MV-4-11 (cell line): ENCODE results near the gene RGS18.
"Not testable (repeated sequence)": the region's sequence is repeated elsewhere in the genome, so short reads cannot be mapped to it uniquely, and the experiment has no call there.

Source experiments
- DNase-seq: peaks from one replicate; lab custom pipeline; 2025; lab: John Stamatoyannopoulos, UW

Gene RGS18

DNA sequence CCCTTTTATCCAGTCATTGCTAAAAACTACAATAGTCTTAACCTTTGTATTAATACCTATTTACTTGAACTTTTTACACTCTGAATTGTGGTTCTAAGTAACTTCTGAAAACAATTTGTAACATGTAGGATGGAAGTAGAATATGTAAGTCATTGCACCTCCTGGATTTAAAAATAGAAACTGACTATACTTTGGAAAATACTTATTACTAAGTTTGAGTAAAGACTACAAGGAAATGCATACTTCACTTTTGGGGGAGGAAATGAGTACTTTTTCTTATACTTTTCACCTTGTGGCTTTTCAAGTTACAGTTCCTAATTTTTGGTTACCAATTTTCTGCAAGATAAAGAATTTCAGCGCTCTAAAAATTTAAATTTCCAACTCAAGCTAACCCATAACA, 8.7 kb downstream of the RGS18 start:
- DNase-seq, result peak; percentile 49

DNA sequence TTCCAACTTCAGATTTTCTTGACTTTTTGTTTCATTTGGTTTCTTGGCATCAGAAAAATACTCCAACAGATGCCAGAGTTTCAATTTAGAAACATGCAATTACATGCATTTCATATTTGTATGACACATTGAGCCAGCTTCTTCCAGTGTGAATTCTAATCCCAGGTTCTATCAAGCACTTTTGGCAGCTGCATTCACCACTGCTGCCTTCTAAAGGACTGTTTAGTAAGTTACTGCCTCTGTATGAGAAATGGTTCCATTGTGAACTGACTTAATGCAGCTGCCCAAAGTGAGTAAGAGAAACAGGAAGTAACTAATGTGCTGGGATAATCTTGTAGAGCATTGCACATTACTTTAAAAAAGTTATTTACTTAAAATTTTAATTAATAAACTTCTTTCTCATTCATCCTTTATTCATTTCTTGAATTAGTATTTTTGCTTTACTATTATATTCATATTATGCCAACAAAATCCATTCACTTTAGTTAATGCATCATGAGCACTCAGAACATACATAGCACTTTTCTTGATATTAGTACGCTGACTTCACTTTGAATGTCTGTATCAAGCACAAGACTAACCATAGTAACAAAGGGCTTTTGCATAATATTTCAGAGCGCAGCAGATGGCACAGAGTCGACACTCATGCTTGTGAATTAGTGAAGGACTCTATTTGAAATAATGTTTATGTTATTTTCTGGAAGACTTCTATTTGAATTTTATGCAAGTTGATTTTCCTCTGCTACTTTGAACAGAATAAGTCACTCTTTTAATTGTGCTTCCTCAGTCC, 9.8 kb downstream of the RGS18 start:
- DNase-seq, result peak; percentile 86

DNA sequence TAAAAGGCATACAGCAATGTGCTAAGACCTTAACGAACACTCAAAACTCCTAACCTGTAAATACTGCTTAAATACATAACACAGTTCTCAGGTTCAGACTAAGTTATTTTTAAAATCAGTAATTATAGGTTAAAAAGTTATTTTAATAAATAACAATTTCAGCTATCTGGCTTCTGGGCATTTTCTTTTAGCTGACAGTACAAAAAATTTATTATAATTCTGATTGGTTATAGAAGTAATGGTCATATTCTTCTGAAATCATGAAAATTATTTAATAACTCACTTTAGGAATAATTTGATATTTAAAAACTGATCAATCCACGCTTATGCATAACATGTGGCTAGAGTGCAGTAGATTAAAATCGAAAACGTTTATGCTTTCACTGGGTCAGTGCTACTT, 10.7 kb downstream of the RGS18 start:
- no peak for DNase-seq

DNA sequence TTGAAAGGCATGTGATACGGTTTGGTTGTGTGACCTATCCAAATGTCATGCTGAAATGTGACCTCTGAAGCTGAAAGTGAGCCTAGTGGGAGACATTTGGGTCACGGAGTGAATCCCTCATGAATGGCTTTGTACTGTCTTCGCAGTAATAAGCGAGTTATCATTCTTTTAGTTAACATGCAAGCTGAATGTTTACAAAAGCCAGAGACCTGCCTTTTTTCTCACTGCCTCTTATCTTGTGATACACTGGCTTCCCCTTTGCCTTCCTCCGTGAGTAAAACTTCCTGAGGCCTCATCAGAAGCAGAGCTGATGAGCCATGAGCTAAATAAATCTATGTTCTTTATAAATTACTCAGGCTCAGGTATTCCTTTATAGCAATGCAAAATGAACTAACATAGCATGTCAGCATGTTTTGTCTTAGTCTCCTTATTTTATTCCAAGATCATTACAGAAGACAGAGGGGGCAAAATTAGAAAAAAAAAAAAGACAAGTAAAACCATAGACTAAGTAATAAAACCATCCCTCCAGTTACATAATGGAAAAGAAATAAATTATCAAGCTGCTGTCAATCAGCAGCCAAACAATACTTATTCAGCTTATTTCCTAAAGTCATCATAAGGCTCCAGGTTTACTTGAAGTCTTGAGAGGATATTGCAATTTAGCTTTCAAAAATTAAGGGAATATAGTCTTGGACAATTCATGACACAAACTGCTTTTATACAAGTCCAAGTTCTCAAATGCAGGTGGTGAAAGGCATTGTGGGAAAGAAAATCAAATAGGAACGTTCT, 12.1 kb downstream of the RGS18 start:
- no peak for DNase-seq

DNA sequence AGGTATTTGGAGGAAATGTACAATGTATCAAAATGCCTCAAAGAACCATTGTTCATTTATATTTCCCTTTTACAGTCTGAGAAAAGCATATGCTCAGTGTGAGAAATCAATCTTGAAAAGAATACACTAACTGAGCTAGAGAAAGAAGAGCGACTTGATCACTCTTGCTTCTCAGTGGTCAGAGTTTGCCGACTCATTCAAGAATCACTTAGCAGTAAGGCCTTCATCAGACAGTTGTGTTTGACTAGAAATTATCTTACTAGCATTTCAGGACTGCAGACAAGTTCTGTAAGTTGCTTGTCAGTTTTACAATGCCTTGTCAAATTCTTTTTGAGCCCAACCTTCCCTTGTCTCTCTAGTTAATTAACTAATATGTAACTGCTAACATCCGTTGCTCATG, 12.9 kb downstream of the RGS18 start:
- peak; percentile 4 for DNase-seq

DNA sequence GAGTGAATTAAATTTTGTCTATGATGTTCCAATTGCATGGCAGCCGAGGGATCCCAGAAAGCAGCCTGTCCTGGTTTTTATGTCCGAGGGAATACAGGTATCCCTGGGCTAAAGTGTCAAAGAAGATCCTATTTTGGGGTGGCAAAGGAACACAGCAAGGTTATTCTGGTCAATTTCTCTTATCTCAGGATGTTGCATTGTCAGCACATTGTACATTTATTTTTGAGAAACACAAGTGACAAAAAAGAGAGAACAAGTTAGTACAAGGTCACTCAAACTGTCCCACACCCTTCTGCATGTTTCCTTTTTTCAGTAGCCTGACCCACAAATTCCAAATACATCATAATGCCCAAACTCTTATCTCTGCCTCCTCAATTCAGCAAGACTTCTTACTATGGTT, 17.7 kb downstream of the RGS18 start:
- DNase-seq, result no peak

DNA sequence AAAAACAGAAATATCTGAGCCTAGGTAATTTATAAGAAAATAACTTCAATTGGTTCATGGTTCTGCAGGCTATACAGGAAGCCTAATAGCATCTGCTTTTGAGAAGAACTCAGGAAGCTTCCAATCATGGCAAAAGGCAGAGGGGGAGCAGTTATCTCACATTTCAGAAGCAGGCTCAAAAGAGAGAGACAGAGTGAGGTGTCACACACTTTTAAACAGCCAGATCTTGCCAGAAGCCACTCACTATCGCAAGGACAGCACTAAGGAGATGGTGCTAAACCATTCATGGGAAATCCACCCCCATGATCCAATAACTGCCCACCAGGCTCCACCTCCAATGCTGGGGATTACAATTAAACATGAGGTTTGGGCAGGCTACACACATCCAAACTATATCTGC, 25.5 kb downstream of the RGS18 start:
- no peak for DNase-seq

DNA sequence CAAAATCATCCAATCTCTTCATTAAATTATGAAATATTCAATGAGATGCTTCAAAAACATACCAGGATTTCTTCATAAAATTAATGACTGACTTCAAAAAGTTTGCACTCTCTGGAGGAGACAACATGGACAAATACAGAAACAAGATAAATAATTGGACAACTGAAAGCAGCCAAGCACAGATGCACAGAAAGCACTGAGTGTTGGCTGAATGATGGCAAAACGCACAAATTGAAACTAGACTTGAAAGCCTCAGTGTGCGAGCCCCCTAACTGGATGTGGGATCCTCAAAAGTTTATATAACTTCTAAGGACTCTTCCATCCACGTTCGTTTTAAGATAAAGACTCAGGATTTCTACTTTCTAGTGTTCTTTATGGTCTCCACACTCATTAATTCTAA, 27.9 kb downstream of the RGS18 start:
- no peak for DNase-seq

DNA sequence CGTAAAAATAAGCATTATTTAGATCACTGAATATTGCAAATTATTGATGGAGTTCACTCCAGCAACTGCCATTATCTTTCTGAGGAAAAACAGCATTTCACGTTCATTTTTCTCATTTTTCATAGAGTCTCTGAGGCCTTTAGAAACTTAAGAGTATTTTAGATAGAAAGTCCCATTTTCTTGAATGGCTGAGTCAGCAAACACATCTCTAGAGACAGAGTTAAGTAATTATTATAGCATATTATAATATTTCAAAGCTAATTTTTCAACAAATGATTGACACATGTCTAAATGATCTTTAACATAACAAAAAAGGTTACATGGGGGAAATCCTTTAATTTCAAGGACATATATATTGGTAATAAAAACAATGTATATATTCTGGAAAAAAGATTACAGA, 31.8 kb downstream of the RGS18 start:
- DNase-seq, result no peak

DNA sequence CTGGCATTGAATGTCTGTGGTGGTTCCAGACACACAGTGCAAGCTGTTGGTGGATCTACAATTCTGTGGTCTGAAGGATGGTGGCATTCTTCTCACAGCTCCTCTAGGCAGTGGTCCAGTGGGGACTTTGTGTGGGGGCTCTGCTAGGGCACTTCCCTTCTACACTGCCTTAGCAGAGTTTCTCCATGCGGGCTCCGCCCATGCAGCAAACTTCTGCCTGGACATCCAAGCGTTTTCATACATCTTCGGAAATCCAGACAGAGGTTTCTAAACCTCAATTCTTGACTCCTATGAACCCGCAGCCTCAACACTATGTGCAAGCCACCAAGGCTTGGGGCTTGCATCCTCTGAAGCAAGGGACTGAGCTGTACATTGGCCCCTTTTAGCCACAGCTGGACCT, 43.0 kb downstream of the RGS18 start:
- no peak for DNase-seq

DNA sequence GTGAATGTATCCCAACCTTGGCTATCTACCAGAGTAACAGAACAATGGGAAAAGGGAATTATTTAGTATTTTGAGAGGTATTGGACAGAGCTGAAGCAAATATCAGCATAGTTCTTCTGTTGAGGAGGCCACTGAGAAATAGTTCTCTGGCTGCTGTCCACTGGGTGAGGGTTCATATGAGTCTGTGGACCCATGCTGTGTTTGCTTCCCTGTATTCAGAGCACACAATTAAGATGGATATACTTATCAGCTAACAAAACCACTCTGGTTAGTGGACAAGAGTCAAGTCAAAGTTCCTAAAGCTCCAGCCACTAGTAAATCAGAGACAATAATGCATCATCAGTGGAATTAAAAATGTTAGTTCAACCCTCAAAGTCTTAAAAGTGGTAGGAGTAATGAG, 66.1 kb downstream of the RGS18 start:
- no peak for DNase-seq

DNA sequence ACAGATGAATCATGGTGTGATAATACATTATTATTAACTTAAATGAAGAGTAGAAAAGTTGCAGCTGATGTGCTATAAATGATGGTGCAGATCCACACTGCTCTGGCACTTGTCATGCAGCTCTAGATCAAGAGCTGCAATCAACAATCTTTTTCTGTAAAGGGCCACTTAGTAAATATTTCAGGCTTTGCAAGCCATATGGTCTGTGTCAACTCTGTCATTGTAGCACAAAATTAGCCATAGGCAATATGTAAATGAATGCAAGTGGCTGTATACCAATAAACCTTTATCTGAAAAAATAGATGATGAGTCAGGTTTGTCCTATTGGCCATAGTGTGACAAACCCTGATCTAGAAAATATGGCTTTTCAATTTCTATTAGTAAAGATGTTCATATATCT, 66.6 kb downstream of the RGS18 start:
- DNase-seq, result no peak

DNA sequence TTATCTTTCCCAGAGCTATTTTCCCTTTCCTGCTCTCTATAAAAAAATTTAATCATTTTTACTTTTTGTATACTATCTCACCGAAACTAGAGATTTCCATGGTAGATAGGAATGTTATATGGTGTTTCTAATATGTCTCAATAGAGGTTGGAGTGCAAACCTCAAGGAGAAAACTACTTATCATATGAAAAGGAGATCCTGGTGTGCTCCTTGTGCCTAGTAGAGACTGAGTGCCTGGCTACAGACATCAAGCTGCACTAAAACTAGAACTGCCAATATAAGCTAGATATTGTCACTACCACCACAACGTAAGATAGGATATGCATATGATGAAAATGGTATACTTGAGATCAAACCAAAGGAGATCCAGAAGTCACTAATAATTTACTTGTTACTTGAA, 67.0 kb downstream of the RGS18 start:
- no peak for DNase-seq

DNA sequence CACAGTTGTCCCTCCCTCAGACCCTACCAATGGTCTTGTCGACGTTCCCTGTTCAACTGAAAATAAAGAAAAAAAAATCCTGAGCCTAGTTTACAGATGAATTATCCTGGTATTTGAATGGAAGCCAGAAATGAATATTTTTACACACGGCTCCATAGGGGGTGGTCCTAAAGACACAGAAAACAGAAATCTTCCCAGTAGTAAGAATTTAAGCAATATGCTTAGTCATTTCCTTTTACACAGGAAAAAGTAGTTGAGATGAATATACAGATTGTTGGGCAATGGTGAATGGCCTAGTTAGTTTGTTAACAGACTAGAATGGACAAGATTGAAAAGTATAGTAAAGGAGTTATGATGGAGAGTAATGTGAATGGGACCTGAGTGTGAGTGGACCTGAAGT, 67.4 kb downstream of the RGS18 start:
- DNase-seq, result peak; percentile 84

DNA sequence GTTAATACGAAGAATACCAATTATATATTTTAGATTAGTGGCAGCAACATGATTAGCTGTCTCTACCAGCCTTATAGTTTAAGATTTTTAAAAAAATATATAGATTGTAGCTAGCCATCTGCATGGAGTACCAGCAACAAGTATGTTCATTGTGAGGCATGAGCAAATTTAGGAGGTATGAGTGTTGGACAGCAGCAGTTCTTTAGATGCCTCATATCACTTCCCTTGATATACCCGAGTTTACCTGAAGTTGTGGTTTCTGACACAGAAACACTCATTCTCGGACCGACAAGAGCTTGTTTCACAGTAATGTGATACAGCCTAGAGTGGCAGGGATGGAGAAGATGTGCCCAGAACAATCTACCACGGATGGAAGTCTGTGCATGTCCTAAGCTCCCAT, 69.1 kb downstream of the RGS18 start:
- no peak for DNase-seq

DNA sequence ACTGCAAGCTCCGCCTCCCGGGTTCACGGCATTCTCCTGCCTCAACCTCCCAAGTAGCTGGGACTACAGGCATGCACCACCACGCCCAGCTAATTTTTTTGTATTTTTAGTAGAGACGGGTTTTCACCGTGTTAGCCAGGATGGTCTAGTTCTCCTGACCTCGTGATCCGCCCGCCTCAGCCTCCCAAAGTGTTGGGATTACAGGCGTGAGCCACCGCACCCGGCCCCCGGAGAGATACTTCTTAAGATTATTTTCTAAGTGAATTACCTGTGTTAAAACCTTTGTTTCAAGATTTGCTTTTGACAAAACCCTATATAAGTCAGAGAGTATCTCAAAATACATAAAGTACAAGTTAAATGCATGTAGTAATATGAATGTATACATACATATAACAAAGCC, 69.7 kb downstream of the RGS18 start:
- not testable (repeated sequence) for DNase-seq

DNA sequence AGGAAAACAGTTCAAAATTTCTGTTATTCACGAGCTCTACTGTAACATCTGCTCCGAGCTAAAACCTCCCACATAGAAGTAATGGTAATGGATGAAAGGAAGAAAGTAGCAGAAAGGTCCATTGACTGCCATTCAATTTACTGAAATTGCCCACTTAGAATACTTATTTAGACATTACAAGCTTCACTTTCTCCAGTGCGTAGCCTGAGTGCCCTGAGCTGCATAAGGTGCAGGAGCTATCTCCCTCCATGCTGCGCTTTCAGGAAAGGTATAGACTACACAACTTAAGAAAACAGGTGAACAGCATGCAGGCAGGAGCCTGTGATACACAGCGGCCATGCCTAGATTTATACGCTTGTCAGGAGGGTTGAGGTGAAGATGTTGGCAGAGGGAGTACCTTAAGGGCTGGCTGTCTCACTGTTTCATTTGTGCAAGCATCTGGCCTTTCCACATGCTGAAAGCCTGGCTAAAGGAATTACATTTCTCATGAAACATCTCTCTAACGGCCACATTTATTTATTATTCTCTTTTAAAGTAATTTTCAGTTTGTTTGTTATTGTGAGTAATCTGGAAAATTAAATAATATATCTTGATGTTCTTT, 74.7 kb downstream of the RGS18 start:
- DNase-seq, result no peak

DNA sequence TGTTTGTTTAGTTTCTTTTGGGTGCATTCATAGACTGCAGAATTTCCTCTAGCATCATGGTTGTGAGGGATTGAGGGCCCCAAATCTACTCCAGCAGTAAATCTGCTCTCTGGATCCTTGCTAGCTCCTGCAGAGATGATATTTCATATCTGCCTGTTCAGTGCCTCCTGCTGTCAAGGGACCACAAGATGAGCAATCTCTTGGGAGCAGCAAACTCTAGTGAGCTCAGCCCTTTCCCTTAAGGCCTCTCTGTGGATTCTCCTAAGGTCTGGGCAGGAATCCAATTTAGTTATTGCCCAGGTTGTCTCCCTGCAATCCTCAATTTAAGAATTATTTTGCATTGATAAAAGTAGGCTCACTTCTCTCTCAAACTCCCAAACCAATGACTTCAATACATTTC, 76.9 kb downstream of the RGS18 start:
- no peak for DNase-seq
